Hematopoietic multipotent progenitor cell treated with erythropoietin and hydrocortisone succinate and interleukin-3 and kit ligand, for 6 days (in vitro differentiated cells): ENCODE measurements around the gene RAMACL.

Experiments
- DNase-seq: peaks from one replicate; pipeline ENCODE4 v3.0.0-alpha.2; 2015

Gene RAMACL

GRCh38 chr6:166572370-166573261 lies 13.9 kb downstream of the RAMACL start:
- no peak for DNase-seq

- DNase-seq: no peak
Measured at GRCh38 chr6:166570929-166571713, 15.4 kb downstream of the RAMACL start.

GRCh38 chr6:166569206-166569605 lies 17.3 kb downstream of the RAMACL start:
- DNase-seq: no peak

GRCh38 chr6:166567813-166568212 lies 18.7 kb downstream of the RAMACL start:
- DNase-seq: no peak

- DNase-seq: no peak
Measured at GRCh38 chr6:166567107-166567506, 19.4 kb downstream of the RAMACL start.

GRCh38 chr6:166566026-166567011 lies 20.2 kb downstream of the RAMACL start:
- DNase-seq: no peak

GRCh38 chr6:166565084-166565967 lies 21.2 kb downstream of the RAMACL start:
- no peak for DNase-seq

GRCh38 chr6:166563805-166564204 lies 22.7 kb downstream of the RAMACL start:
- no peak for DNase-seq

- DNase-seq: no peak
Measured at GRCh38 chr6:166563200-166563599, 23.3 kb downstream of the RAMACL start.

- DNase-seq: no peak
Measured at GRCh38 chr6:166562726-166563125, 23.8 kb downstream of the RAMACL start.

- no peak for DNase-seq
Measured at GRCh38 chr6:166561771-166562359, 24.6 kb downstream of the RAMACL start.

GRCh38 chr6:166560222-166560621 lies 26.3 kb downstream of the RAMACL start:
- DNase-seq: no peak

- DNase-seq: no peak
Measured at GRCh38 chr6:166559662-166560061, 26.8 kb downstream of the RAMACL start.

GRCh38 chr6:166559211-166559610 lies 27.3 kb downstream of the RAMACL start:
- no peak for DNase-seq

GRCh38 chr6:166558156-166559005 lies 28.1 kb downstream of the RAMACL start:
- DNase-seq: no peak

GRCh38 chr6:166556863-166557322 lies 29.6 kb downstream of the RAMACL start:
- DNase-seq: peak; percentile 51

GRCh38 chr6:166556336-166556735 lies 30.1 kb downstream of the RAMACL start:
- DNase-seq: no peak

GRCh38 chr6:166555086-166555485 lies 31.4 kb downstream of the RAMACL start:
- no peak for DNase-seq

GRCh38 chr6:166554316-166554715 lies 32.2 kb downstream of the RAMACL start:
- no peak for DNase-seq
